ENCODE measurements around the gene CNOT2. TPM values are rescaled to one million over a fixed set of nuclear protein-coding genes. Genes with fewer than 3 reads are reported as not detected.

The CNOT2 gene
- total and polyA plus RNA-seq, 2 donors (not counting 3 experiments of a cell fraction or from before 2014, with no cell fraction given): 52.2 to 79.7 TPM

GRCh38 chr12:70372881-70373280 is 129.6 kb downstream of the CNOT2 start:
- Histone ChIP-seq H3K27me3 (ENCODE audit: control insufficient read depth in 2 of 2, insufficient read depth in 2 of 2, low read length in 2 of 2) (peaks cover 0 to 2% of the 10 kb centered on the region in 2 experiments), H2AFZ (ENCODE audit: low read depth, low read length) (no peak overlapping the region), H3K4me2 (ENCODE audit: insufficient read depth, low read length) (no peak overlapping the region), H3K9ac (replicated peaks; ENCODE audit: extremely low read depth, insufficient read depth, low read length) (no peak overlapping the region), H3K27ac (ENCODE audit: insufficient read depth, low read depth, low read length) (no peak overlapping the region), H3K36me3 (ENCODE audit: control insufficient read depth in 2 of 2, extremely low read depth in 1 of 2, insufficient read depth in 2 of 2, low read length in 2 of 2) (no peaks in the 10 kb centered on the region), H4K20me1 (replicated peaks; ENCODE audit: control insufficient read depth, extremely low read depth, insufficient read depth, low read length) (no peaks in the 10 kb centered on the region), H3K9me1 (replicated peaks; ENCODE audit: control insufficient read depth, extremely low read depth, insufficient read depth, low read length) (no peaks in the 10 kb centered on the region), H3K79me2 (ENCODE audit: control insufficient read depth, insufficient read depth, low read length) (no peaks in the 10 kb centered on the region), H3K4me3 (replicated peaks in 1 of 3; ENCODE audit: insufficient read depth in 1 of 3, low read depth in 1 of 3, low read length in 3 of 3) (no peak overlapping the region), H3K9me3 (replicated peaks; ENCODE audit: control insufficient read depth, insufficient read depth, low read length) (no peaks in the 10 kb centered on the region), H3K4me1 (ENCODE audit: control insufficient read depth, extremely low read depth, insufficient read depth, low read length) (no peaks in the 10 kb centered on the region)
- intact Hi-C loops (cut with micrococcal nuclease): no loop called here
- ChIA-PET POLR2A (no interaction called here), CTCF (no interaction called here)
- dilution Hi-C loops (cut with MboI; ENCODE audit: extremely low pct_ligation_motif_present, low sequenced_read_pairs): no loop called here
- BruUV-seq (replicated peaks): no TSS peak
- FAIRE-seq (no peak), DNase-seq (ENCODE audit: low read depth, low spot score) (no peak)
- TF ChIP-seq GATA2 (IDR thresholded peaks at IDR 0.05; ENCODE audit: insufficient read depth, insufficient read length, low read depth, low read length) (no peak), POLR2A (IDR thresholded peaks at IDR 0.05; ENCODE audit: low read depth, low read length) (no peak), MAX (IDR thresholded peaks at IDR 0.05; ENCODE audit: insufficient read depth, insufficient read length) (no peak), POLR2AphosphoS5 (IDR thresholded peaks at IDR 0.05; ENCODE audit: insufficient read depth, low read depth, low read length) (no peak), JUN (IDR thresholded peaks at IDR 0.05; ENCODE audit: borderline replicate concordance, insufficient read depth, insufficient read length, low read depth) (no peak), EZH2 (IDR thresholded peaks at IDR 0.05; ENCODE audit: borderline replicate concordance, low read depth, low read length, severe bottlenecking) (no peak), FOS (IDR thresholded peaks at IDR 0.05; ENCODE audit: borderline replicate concordance, insufficient read depth, low read length) (no peak), MYC (IDR thresholded peaks at IDR 0.05; ENCODE audit: low read depth, low read length) (no peak)
- TF ChIP-seq, protein P1, sequence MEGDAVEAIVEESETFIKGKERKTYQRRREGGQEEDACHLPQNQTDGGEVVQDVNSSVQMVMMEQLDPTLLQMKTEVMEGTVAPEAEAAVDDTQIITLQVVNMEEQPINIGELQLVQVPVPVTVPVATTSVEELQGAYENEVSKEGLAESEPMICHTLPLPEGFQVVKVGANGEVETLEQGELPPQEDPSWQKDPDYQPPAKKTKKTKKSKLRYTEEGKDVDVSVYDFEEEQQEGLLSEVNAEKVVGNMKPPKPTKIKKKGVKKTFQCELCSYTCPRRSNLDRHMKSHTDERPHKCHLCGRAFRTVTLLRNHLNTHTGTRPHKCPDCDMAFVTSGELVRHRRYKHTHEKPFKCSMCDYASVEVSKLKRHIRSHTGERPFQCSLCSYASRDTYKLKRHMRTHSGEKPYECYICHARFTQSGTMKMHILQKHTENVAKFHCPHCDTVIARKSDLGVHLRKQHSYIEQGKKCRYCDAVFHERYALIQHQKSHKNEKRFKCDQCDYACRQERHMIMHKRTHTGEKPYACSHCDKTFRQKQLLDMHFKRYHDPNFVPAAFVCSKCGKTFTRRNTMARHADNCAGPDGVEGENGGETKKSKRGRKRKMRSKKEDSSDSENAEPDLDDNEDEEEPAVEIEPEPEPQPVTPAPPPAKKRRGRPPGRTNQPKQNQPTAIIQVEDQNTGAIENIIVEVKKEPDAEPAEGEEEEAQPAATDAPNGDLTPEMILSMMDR (IDR thresholded peaks at IDR 0.05; ENCODE audit: extremely low read depth in 1 of 2, insufficient read depth in 1 of 2, low read depth in 1 of 2, low read length in 2 of 2): no peak

All from endothelial cell of umbilical vein (primary cell).